Suppressor macrophage (primary cell): ENCODE measurements around the gene SSR3.

Source experiments
- DNase-seq, 4 experiments: peaks; one replicate each; pipeline ENCODE4 v3.0.0-alpha.2; 2020 to 2022

Gene SSR3

GRCh38 chr3:156535798-156536197 is 19.1 kb downstream of the SSR3 start:
- DNase-seq = no peak

DNA sequence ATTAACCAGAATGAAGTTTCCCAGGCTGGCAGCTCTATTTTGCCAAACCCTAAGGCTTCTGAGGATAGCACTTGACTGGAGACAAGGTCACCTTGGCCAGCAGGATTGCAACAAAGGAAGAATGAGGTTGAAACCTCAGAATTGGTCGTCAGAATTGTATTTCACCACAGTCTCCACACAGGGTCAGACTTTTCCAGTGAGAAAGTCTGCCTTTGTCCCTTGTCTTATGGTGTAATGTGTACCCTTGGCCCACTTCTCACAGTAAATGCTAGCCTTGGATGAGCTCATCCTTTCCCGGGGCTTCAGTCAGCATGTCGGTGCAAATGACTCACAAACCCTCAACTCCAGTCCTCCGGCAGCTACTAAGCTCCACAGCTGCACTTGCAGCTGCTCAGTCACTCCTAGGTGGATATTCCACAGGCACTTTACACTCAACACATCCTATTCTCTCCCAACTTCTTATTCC is 19.7 kb downstream of the SSR3 start:
- DNase-seq = peak; percentile 87 to 96 (median 90)

DNA sequence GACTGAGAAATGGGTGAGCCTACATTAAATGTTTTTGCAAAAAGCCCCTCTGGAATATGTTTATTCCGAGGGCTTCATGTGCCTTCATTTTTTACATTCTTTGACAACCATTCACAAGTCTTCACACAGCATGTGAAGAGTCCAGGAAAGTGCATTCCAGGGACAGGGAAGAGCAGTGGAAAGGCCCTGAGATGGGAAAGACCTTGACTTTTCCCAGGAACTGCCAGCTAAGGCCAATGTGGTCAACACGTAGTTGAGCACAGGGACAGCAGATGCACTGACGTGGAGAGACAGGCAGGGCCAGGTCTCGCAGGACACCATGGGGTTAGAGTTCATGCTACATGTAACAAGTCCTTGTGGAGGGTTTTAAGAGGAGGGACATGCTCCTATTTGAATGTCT is 21.7 kb downstream of the SSR3 start:
- DNase-seq = no peak

DNA sequence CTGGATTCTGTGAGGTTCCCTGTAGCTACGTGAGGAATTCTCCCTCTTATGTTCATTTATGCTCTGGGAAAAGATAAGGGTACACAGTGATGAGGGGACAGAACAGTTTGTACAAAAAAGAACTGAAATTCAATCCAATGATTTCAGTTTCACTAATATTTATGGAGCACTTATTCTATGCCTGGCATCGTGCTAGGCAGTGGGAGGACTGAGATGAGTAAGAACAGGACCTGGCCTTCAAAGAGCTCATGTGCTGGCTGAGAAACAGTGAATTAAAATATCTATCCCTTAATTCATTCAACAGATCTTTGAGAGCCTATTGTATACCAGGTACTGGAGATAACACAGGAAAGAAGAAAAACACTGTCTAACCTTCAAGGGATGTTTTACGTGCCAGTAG is 22.2 kb downstream of the SSR3 start:
- no peak for DNase-seq

DNA sequence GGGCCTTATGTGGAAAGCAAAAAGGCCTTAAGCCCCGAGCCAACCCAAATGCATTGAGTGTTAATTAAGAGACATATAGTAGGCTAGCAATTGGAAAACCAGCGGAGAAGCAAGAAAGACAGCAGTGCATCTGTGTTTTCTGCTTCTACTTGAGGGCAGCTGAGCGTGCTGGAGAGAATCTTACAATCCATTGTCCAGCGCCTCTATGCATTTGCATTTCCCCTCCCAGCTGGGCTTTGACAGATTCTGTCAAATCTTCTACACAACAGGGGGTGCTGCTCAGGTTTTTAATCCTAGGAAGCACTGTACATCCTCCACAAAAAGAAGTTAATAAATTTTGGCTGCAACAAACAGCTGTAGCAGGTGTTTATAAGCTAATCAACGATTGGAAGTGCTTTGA is 23.9 kb downstream of the SSR3 start:
- no peak for DNase-seq

DNA sequence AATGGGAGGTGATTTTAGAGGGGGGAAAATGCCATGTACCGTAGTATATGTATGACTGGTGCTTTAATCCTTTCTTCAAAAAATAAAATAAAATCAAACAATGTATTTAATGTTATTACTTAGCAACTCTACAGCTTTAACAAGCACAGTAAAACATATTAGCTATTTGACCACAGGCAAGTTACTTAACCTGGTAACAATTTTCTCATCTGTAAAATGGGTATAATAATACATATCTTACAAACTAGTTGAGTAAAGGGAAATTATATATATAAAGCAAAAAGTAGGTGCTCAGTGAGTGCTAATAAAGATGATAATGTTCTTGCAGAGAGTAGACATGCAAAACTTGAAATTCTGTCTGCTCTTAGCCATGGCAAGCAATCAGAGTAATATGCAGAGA is 27.9 kb downstream of the SSR3 start:
- no peak for DNase-seq

DNA sequence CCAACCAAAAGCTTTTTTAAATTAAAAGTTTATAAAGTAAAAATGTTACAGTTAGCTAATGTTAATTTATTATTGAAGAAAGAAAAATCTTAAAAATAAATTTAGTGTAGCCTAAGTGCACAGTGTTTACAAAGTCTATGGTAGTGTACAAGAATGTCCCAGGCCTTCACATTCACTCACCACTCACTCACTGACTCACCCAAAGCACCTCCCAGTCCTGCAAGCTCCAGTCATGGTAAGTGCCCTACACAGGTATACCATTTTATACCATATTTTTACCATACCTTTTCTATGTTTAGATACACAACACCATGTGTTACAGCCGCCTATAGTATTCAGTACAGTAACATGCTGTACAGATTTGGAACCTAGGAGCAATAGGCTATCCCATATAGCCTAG is 29.1 kb downstream of the SSR3 start:
- no peak for DNase-seq

DNA sequence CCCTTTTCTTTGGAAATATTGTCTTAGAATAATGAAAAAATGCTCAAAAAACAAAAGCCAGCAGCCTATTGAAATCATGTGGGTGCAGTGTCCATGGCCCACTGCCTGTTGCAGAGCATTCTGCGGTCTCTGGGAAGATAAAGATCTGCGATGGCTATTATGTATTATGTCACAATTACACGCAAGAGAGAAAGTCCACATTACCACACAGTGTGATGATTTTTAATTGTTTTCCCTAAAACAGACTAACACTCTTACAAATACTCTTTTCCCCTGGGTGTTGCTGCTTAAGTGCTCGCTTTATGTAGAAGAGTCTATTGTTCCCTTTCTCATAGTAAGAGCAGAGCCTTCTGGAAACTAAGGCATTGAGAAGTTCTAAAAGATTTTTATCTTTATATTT is 32.2 kb downstream of the SSR3 start:
- no peak for DNase-seq

DNA sequence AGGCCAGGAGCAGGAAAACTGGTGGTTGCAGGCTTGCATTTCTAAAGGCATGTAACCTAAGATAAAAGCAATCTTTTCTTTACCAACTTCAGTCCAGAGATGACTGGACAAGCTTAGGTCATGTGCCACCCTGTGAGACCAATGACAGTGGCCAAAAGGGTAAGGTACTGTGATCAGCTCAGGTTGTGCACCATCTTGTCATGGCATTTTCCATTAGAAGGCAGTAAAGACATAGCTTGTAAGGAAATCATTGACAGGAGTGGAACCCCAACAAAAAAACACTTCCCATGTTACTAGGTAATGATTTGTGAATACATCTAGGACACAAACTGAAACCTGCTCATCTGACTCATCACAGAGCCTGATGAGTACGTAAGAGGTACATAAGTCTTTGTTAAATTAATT is 35.2 kb downstream of the SSR3 start:
- DNase-seq = no peak

DNA sequence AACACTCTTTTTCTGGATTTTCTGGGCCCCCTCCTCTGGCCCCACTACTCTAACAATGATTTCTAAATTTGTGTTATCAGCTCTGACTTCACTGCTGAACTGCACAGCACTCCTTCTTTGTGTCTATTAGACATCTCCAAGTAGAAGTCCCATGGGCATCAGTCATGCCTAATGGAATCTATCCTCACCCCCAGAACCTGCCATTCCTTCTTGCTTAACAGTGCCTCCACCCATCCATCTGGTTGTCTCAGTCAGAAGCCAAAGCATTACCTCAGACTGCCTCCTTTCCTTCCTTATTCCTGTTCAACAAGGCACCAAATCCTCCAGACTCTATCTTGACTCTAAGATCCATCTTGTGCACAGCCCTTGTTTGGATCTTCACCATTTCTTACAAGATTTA is 36.2 kb downstream of the SSR3 start:
- DNase-seq = peak in 1 of 4 experiments; percentile 31

- peak; percentile 58 to 80 (median 69) for DNase-seq
Measured at GRCh38 chr3:156516961-156517360, 38.0 kb downstream of the SSR3 start.

- no peak for DNase-seq
Measured at GRCh38 chr3:156516284-156516683, 38.6 kb downstream of the SSR3 start.

DNA sequence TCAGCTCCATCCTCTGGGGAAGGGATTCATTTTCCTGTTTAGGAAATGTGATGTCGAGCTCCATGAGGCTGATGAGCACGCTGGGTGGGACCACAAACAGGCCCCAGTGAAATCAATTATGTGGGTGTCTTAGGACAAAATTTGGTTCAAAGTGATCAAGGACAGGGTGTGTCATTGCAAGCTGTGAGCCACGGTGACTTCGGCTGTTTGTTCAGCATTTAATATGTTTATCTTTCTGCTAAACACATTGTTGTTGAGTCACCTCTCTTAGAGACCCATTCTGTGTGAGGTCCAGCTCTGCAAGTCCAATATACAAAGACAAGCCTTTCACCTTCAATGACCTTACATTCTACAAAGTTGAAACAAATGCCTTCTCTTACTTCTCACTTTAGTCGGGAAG is 41.3 kb downstream of the SSR3 start:
- DNase-seq = no peak

DNA sequence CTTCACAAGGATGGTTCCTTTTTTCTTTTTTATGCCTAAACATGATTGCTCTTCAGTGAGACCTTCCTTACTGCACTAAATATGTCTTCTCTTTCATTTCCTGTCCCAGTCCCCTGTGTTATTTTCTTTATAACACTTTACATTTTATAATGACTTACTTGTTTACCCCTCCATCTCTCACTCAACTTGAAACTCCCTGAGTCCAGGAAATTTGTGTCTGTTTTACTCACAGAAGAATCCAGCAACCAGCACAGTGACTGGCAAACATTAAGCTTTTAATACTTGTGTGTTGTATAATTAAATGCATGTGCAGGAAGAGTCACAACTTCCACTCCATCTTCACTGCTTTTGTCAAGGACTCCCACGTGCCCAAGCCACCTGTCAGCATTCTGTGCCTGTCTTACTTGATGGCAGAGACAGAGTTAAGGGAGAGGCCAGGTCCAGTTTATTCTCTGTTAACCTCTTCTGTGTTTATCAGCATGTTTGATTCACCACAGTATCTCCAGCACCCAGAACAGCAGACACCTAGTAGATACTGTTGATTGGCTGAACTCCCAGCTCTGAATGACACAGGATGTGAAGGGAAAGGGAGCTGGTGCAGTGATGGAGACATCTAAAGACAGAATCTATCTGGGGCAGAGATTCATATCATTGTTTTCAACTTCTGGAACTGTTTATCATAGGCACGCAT is 42.8 kb downstream of the SSR3 start:
- no peak for DNase-seq

GRCh38 chr3:156509189-156510174 is 45.4 kb downstream of the SSR3 start:
- DNase-seq = peak in 3 of 4 experiments; percentile 50 to 80 (median 69)

- DNase-seq = no peak
Measured at GRCh38 chr3:156507285-156507684, 47.6 kb downstream of the SSR3 start.

DNA sequence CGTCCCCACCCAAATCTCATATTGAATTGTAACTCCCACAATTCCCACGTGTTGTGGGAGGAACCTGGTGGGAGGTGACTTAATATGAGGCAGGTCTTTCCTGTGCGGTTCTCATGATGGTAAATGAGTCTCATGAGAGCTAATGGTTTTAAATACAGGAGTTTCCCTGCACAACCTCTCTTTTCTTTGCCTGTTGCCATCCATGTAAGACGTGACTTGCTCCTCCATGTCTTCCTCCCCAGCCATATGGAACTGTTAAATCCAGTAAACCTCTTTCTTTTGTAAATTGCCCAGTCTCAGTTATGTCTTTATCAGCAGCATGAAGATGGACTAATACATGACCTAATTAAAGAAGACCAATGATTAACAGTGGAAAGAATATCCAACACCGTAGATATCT is 56.6 kb downstream of the SSR3 start:
- no peak for DNase-seq

GRCh38 chr3:156497326-156497725 is 57.6 kb downstream of the SSR3 start:
- DNase-seq = no peak

DNA sequence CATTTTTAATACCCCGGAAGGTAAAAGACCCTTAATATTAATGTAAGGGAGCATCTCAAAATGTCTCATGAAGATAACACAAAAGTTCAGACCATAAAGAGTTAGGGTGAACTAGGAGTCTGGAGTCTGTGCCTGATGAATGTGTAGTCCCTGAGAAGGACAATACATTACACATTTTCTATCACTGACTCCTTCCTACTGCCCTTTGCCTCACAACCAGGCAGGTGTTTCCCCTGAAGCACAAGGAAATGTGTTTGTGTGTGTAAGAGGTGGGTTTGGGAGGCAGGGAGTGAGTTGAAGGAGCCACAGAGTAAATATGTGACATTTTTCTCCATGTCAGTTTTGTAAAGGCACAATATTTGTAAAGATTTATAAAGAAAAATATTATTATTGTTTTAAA is 59.1 kb downstream of the SSR3 start:
- no peak for DNase-seq

- DNase-seq = no peak
Measured at GRCh38 chr3:156493887-156494286, 61.0 kb downstream of the SSR3 start.

GRCh38 chr3:156492801-156493261 is 62.1 kb downstream of the SSR3 start:
- no peak for DNase-seq

DNA sequence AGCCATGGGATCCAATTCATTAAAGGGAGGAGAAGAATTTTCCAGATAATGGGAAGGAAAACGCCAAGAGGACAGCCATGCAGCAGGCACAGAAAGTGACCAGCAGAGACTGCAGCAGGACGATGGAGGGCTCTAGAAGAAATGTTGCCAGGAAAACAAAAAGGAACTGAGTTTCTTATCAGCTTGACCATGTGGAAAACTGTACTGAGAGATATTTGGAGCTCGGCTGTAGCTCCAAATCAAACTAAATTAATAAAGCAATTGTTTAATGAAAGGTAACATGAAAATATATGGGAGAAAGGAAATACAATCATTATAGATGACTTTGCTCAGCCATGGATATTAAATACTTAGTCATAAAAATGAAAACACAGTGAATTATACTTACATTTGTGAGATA is 63.7 kb downstream of the SSR3 start:
- no peak for DNase-seq
